CD14-positive monocyte (primary cell): ENCODE results near the gene SCUBE3. TPM values are rescaled to one million over a fixed set of nuclear protein-coding genes. Genes with fewer than 3 reads are reported as not detected.

Experiments
- DNase-seq, 3 donors: peaks; one replicate each; pipeline ENCODE4 v3.0.0-alpha.2; 2011 to 2022
- H2AFZ ChIP-seq: 2 replicates; pipeline ENCODE4 v1.6.0; 2012; ENCODE audit warnings: mild to moderate bottlenecking, low read depth, low read length, inconsistent platforms; ENCODE audit not compliant: insufficient read depth, poor library complexity, severe bottlenecking
- H3K27ac ChIP-seq, 2 donors: 1 replicate in 1 of 2; 2 replicates in 1 of 2; pipeline ENCODE4 v1.5.1; 2012 to 2013; ENCODE audit warnings: low read length in 2 of 2, control low read depth in 1 of 2, inconsistent platforms in 1 of 2, low read depth in 1 of 2, mild to moderate bottlenecking in 1 of 2
- H3K27me3 ChIP-seq, 2 donors: one replicate each; pipeline versions ENCODE4 v1.6.0 to v1.6.1; 2011 to 2013; ENCODE audit warnings: low read length in 2 of 2; ENCODE audit not compliant: control insufficient read depth in 2 of 2, insufficient read depth in 2 of 2
- H3K36me3 ChIP-seq, 2 donors: replicated peaks in 1 of 2; 1 replicate in 1 of 2; 2 replicates in 1 of 2; pipeline versions ENCODE4 v1.5.1 to v1.6.1; 2012 to 2013; ENCODE audit warnings: low read length in 2 of 2, control low read depth in 1 of 2, inconsistent platforms in 1 of 2, mild to moderate bottlenecking in 1 of 2; ENCODE audit not compliant: insufficient read depth in 2 of 2, control insufficient read depth in 1 of 2
- H3K4me1 ChIP-seq, 2 donors: 1 replicate in 1 of 2; 2 replicates in 1 of 2; pipeline versions ENCODE4 v1.5.1 to v1.6.1; 2012 to 2013; ENCODE audit warnings: low read length in 2 of 2, control low read depth in 1 of 2, inconsistent platforms in 1 of 2, mild to moderate bottlenecking in 1 of 2, moderate library complexity in 1 of 2; ENCODE audit not compliant: insufficient read depth in 2 of 2, control insufficient read depth in 1 of 2
- H3K4me2 ChIP-seq: replicated peaks from 2 replicates; pipeline ENCODE3; 2012; ENCODE audit warnings: low read length, moderate library complexity, mild to moderate bottlenecking; ENCODE audit not compliant: poor library complexity, severe bottlenecking; ENCODE audit errors: extremely low read depth
- H3K4me3 ChIP-seq, 3 experiments: fragments of 200-600 bp in 1 of 3; sonication (generic) in 1 of 3; replicated peaks in 1 of 3; 1 replicate in 2 of 3; 2 replicates in 1 of 3; pipeline ENCODE4 v1.5.1; 2011 to 2013; ENCODE audit warnings: low read length in 3 of 3, mild to moderate bottlenecking in 3 of 3, control low read depth in 2 of 3, low read depth in 2 of 3, inconsistent platforms in 1 of 3, moderate library complexity in 1 of 3
- H3K79me2 ChIP-seq: 2 replicates; pipeline ENCODE4 v1.6.0; 2012; ENCODE audit warnings: mild to moderate bottlenecking, control low read depth, inconsistent platforms, low read length, moderate library complexity; ENCODE audit not compliant: insufficient read depth
- H3K9ac ChIP-seq: 2 replicates; pipeline ENCODE4 v1.6.0; 2017; ENCODE audit warnings: low read length, mild to moderate bottlenecking; ENCODE audit not compliant: insufficient read depth, poor library complexity, severe bottlenecking
- H3K9me3 ChIP-seq, 2 donors: replicated peaks in 1 of 2; 1 replicate in 1 of 2; 2 replicates in 1 of 2; pipeline versions ENCODE4 v1.5.1 to v1.6.1; 2012 to 2013; ENCODE audit warnings: low read length in 2 of 2, control low read depth in 1 of 2; ENCODE audit not compliant: control insufficient read depth in 1 of 2, insufficient read depth in 1 of 2
- H4K20me1 ChIP-seq: 2 replicates; pipeline ENCODE4 v1.6.0; 2012; ENCODE audit warnings: mild to moderate bottlenecking, low read length, control low read depth, moderate library complexity; ENCODE audit not compliant: insufficient read depth
- H3K27ac Mint-ChIP-seq, 7 donors: one replicate each; pipeline ENCODE4 v1.8.0; 2020; ENCODE audit warnings: mild to moderate bottlenecking in 7 of 7, mixed read lengths in 7 of 7, moderate library complexity in 6 of 7, inconsistent platforms in 2 of 7
- H3K27me3 Mint-ChIP-seq, 3 donors: one replicate each; pipeline ENCODE4 v1.8.0; 2021 to 2022; ENCODE audit warnings: low read depth in 3 of 3, mild to moderate bottlenecking in 3 of 3, mixed read lengths in 3 of 3, moderate library complexity in 3 of 3, inconsistent platforms in 1 of 3
- H3K36me3 Mint-ChIP-seq, 2 donors: one replicate each; pipeline ENCODE4 v1.8.0; 2020; ENCODE audit warnings: mixed read lengths in 2 of 2, inconsistent platforms in 1 of 2, mild to moderate bottlenecking in 1 of 2
- H3K4me1 Mint-ChIP-seq: one replicate; pipeline ENCODE4 v1.8.0; 2020; ENCODE audit warnings: mild to moderate bottlenecking, mixed read lengths
- H3K4me3 Mint-ChIP-seq, 2 donors: one replicate each; pipeline ENCODE4 v1.8.0; 2020; ENCODE audit warnings: mild to moderate bottlenecking in 2 of 2, mixed read lengths in 2 of 2, moderate library complexity in 1 of 2
- H3K9me3 Mint-ChIP-seq, 7 donors: one replicate each; pipeline ENCODE4 v1.8.0; 2020 to 2022; ENCODE audit warnings: mixed read lengths in 7 of 7, mild to moderate bottlenecking in 6 of 7, moderate library complexity in 6 of 7, inconsistent platforms in 2 of 7
- WGBS: methylation state at CpG from one replicate; pipeline ENCODE4 v1.1.5; 2013; ENCODE audit warnings: missing lambda C conversion rate; ENCODE audit not compliant: insufficient coverage; 5-methylcytosine and 5-hydroxymethylcytosine counted together
- intact Hi-C, 2 donors: fragments of 100-400 bp; cut with micrococcal nuclease; formaldehyde crosslinking; loops; one replicate each; pipeline versions ENCODE4 v1.15.0 to v1.15.1; 2023
- polyA plus RNA-seq, 3 donors: library from polyadenylated mRNA; depleted of rRNA in 1 of 3; unstranded in 2 of 3; stranded (reverse) in 1 of 3; fragments of 300-500 nt in 2 of 3; fragments of >200 nt in 1 of 3; fragmentation: Illumina TruSeq in 2 of 3; gene quantifications; 1 replicate in 2 of 3; 2 replicates in 1 of 3; pipeline ENCODE4 v1.2.3, GENCODE V29; 2012 to 2021
- TF ChIP-seq, protein P1 (sequence below): fragments of 200-600 bp; IDR thresholded peaks from one replicate; pipeline ENCODE4 v1.8.0; 2022; ENCODE audit warnings: antibody characterized with exemption, mild to moderate bottlenecking

Gene SCUBE3
- polyA plus RNA-seq, 3 donors, result not detected

DNA sequence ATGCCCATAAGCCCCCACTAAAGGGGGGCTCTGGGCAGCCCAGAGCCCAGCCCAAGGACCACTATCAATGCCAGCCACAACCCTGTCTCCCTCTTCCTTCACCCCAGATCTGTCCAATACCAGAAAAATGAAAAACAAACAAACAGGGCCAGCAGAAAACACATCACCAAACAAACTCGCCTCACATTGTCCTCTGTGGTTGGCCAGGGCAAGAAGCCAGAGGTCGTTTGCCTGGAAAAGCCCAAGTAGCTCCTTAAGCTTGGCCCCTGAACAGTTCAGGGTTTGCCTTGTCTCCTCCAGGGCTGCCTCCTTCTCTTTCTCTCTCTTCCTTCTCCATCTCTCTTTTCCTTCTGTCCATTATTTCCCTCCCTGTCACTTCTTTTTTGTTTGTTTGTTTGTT, 10.1 kb upstream of the SCUBE3 start:
- H2AFZ ChIP-seq, result no peak overlapping the region
- no peaks in the 10 kb centered on the region for H3K4me1 ChIP-seq
- no peak for DNase-seq
- H3K79me2 ChIP-seq, result no peaks in the 10 kb centered on the region
- no peak overlapping the region for H3K4me3 ChIP-seq
- Mint-ChIP-seq H3K4me3 (peak overlapping the region in 1 of 2 donors; percentile 2), H3K27me3 (peaks cover 20 to 32% (median 30%) of the 10 kb centered on the region in 3 donors), H3K4me1 (no peaks in the 10 kb centered on the region), H3K27ac (no peak overlapping the region), H3K9me3 (no peaks in the 10 kb centered on the region), H3K36me3 (no peaks in the 10 kb centered on the region)
- H3K9ac ChIP-seq, result no peak overlapping the region
- H4K20me1 ChIP-seq, result no peaks in the 10 kb centered on the region
- WGBS, result 48% methylated on average over 2 of the region's 2 CpGs
- TF ChIP-seq, protein P1, sequence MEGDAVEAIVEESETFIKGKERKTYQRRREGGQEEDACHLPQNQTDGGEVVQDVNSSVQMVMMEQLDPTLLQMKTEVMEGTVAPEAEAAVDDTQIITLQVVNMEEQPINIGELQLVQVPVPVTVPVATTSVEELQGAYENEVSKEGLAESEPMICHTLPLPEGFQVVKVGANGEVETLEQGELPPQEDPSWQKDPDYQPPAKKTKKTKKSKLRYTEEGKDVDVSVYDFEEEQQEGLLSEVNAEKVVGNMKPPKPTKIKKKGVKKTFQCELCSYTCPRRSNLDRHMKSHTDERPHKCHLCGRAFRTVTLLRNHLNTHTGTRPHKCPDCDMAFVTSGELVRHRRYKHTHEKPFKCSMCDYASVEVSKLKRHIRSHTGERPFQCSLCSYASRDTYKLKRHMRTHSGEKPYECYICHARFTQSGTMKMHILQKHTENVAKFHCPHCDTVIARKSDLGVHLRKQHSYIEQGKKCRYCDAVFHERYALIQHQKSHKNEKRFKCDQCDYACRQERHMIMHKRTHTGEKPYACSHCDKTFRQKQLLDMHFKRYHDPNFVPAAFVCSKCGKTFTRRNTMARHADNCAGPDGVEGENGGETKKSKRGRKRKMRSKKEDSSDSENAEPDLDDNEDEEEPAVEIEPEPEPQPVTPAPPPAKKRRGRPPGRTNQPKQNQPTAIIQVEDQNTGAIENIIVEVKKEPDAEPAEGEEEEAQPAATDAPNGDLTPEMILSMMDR, result no peak
- intact Hi-C loops, result loop anchor here in 1 of 2 donors (10.0 kb wide), 1 partner anchor 219 kb away; no protein-coding TSS in a partner anchor
- H3K27ac ChIP-seq, result no peak overlapping the region
- H3K27me3 ChIP-seq, result peaks cover 5 to 29% of the 10 kb centered on the region in 2 donors
- H3K9me3 ChIP-seq, result no peaks in the 10 kb centered on the region
- no peaks in the 10 kb centered on the region for H3K36me3 ChIP-seq
- no peak overlapping the region for H3K4me2 ChIP-seq

- H3K4me3 ChIP-seq, result no peak overlapping the region
- H3K27me3 ChIP-seq, result peaks cover 15 to 50% of the 10 kb centered on the region in 2 donors
- Mint-ChIP-seq H3K4me3 (no peak overlapping the region), H3K27me3 (peaks cover 24 to 50% (median 49%) of the 10 kb centered on the region in 3 donors), H3K4me1 (no peaks in the 10 kb centered on the region), H3K27ac (no peak overlapping the region), H3K9me3 (no peaks in the 10 kb centered on the region), H3K36me3 (no peaks in the 10 kb centered on the region)
- no CpG with 5 or more reads among the region's 1 CpG for WGBS
- no peak overlapping the region for H2AFZ ChIP-seq
- no peaks in the 10 kb centered on the region for H3K79me2 ChIP-seq
- H3K9ac ChIP-seq, result no peak overlapping the region
- H3K9me3 ChIP-seq, result no peaks in the 10 kb centered on the region
- no peaks in the 10 kb centered on the region for H3K4me1 ChIP-seq
- no peaks in the 10 kb centered on the region for H3K36me3 ChIP-seq
- TF ChIP-seq, protein P1, result no peak
- intact Hi-C loops, result loop anchor here in 1 of 2 donors (10.0 kb wide), 1 partner anchor 222 kb away; no protein-coding TSS in a partner anchor
- H4K20me1 ChIP-seq, result no peaks in the 10 kb centered on the region
- no peak overlapping the region for H3K4me2 ChIP-seq
- no peak for DNase-seq
- no peak overlapping the region for H3K27ac ChIP-seq
Observed at GRCh38 chr6:35206346-35206745, 7.4 kb upstream of the SCUBE3 start.
